Upper lobe of left lung (tissue), 6 donors: ENCODE measurements around the gene TMEM117. TPM values are rescaled to one million over a fixed set of nuclear protein-coding genes. Genes with fewer than 3 reads are reported as not detected.

Experiments
- ATAC-seq, 2 donors: fragments of 200-7000 bp; cut with Tn5 transposase; one replicate each; pipeline ENCODE4 v1.9.1; 2022; ENCODE audit warnings: mild to moderate bottlenecking in 2 of 2, moderate library complexity in 2 of 2; ENCODE audit not compliant: low FRiP score in 2 of 2
- DNase-seq, 2 donors: peaks; one replicate each; pipeline ENCODE4 v3.0.0-alpha.2; 2019 to 2020
- H3K27ac ChIP-seq, 4 donors: fragments of 200-600 bp; sonication (generic); one replicate each; pipeline ENCODE4 v1.5.1; 2016 to 2019
- H3K27me3 ChIP-seq, 4 donors: fragments of 200-600 bp; sonication (generic); one replicate each; pipeline ENCODE4 v1.5.1; 2017 to 2019
- H3K36me3 ChIP-seq, 4 donors: fragments of 200-600 bp; sonication (generic); one replicate each; pipeline ENCODE4 v1.5.1; 2016 to 2019
- H3K4me1 ChIP-seq, 4 donors: fragments of 200-600 bp; sonication (generic); one replicate each; pipeline ENCODE4 v1.5.1; 2018 to 2019
- H3K4me3 ChIP-seq, 4 donors: fragments of 200-600 bp; sonication (generic); one replicate each; pipeline ENCODE4 v1.5.1; 2017 to 2019; ENCODE audit warnings: mild to moderate bottlenecking in 2 of 4, moderate library complexity in 1 of 4
- H3K9me3 ChIP-seq, 4 donors: fragments of 200-600 bp; sonication (generic); one replicate each; pipeline ENCODE4 v1.5.1; 2018 to 2019
- EP300 ChIP-seq, 4 donors: sonication (generic); formaldehyde crosslinking; IDR thresholded peaks; one replicate each; pipeline ENCODE4 v1.5.1; 2017; ENCODE audit warnings: antibody characterized with exemption in 4 of 4, control low read depth in 2 of 4
- POLR2A ChIP-seq, 4 donors: fragments of 450-650 bp; IDR thresholded peaks; one replicate each; pipeline ENCODE4 v1.5.1; 2016 to 2017; ENCODE audit warnings: antibody characterized with exemption in 4 of 4, mild to moderate bottlenecking in 2 of 4
- POLR2AphosphoS5 ChIP-seq, 2 donors: sonication (generic); formaldehyde crosslinking; IDR thresholded peaks; one replicate each; pipeline ENCODE4 v1.5.1; 2017; ENCODE audit warnings: antibody characterized with exemption in 2 of 2
- WGBS, 2 donors: methylation state at CpG; one replicate each; pipeline ENCODE4 v1.1.5; 2017 to 2018; 5-methylcytosine and 5-hydroxymethylcytosine counted together
- total RNA-seq, 6 donors: library from RNA; depleted of rRNA in 4 of 6; stranded (reverse); fragments of >200 nt in 4 of 6; gene quantifications; one replicate each; pipeline versions ENCODE4 v1.1.0 to v1.2.1, GENCODE V29; 2016 to 2021
- TF ChIP-seq, protein P1 (sequence below), 6 experiments: fragments of 450-650 bp in 4 of 6; fragments of 200-600 bp in 2 of 6; sonication (generic) in 2 of 6; IDR thresholded peaks; one replicate each; pipeline ENCODE4 v1.5.1; 2016 to 2019; ENCODE audit warnings: antibody characterized with exemption in 6 of 6
- donor health status: DM: no; HTN: no; CAD: no; lungs with moderate emphysema.
- donor health status: DM: no; HTN: yes; CAD: no; lungs with severe emphysema.

The TMEM117 gene
- total RNA-seq, 6 donors from 2014 or later = 2.6 to 8.4 (median 4.2) TPM

DNA sequence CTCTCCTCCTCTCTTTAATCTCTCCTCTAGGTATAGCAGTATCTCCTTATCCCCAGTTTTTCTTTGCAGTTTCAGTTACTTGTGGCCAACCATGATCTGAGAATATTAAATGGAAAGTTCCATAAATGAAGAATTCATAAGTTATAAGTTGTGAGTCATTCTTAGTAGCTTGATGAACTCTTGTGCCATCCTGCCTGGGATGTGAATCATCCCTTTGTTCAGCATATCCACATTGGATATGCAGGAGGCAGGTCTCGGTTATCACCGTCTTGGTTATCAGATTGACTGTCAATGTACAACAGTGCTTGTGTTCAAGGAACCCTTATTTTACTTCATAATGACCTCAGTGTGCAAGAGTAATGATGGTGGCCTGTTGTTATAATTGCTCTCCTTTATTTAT, 134.0 kb downstream of the TMEM117 start:
- H3K36me3 ChIP-seq = no peaks in the 10 kb centered on the region
- no peak for ATAC-seq
- TF ChIP-seq, protein P1, sequence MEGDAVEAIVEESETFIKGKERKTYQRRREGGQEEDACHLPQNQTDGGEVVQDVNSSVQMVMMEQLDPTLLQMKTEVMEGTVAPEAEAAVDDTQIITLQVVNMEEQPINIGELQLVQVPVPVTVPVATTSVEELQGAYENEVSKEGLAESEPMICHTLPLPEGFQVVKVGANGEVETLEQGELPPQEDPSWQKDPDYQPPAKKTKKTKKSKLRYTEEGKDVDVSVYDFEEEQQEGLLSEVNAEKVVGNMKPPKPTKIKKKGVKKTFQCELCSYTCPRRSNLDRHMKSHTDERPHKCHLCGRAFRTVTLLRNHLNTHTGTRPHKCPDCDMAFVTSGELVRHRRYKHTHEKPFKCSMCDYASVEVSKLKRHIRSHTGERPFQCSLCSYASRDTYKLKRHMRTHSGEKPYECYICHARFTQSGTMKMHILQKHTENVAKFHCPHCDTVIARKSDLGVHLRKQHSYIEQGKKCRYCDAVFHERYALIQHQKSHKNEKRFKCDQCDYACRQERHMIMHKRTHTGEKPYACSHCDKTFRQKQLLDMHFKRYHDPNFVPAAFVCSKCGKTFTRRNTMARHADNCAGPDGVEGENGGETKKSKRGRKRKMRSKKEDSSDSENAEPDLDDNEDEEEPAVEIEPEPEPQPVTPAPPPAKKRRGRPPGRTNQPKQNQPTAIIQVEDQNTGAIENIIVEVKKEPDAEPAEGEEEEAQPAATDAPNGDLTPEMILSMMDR (IDR thresholded peaks at IDR 0.05) = no peak
- TF ChIP-seq POLR2AphosphoS5 (IDR thresholded peaks at IDR 0.05) = no peak
- TF ChIP-seq POLR2A (IDR thresholded peaks at IDR 0.05) = no peak
- TF ChIP-seq EP300 (IDR thresholded peaks at IDR 0.05) = no peak

DNA sequence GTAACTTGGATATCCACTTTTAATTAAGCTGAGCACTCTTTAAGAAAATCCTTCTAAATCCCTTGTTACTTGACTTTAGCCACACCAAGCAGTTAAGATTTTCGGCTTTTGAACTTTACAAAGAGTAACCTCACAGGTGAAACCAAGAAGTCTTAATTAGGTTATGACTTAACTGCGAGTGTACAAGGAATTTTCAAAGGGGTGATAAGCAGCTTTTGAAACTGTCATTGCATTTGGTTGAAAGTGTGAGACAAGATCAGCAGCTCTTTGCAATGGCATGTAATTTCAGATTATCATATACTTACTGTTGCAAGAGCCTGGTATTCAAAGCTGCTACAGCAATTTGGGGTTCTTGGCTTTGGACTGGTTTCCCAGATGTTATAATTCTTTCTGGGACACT, 137.5 kb downstream of the TMEM117 start:
- Histone ChIP-seq H3K9me3 (no peaks in the 10 kb centered on the region), H3K36me3 (no peaks in the 10 kb centered on the region), H3K4me1 (no peaks in the 10 kb centered on the region), H3K27ac (no peak overlapping the region), H3K27me3 (no peaks in the 10 kb centered on the region), H3K4me3 (no peak overlapping the region)
- 67 to 71% methylated on average over 2 of the region's 2 CpGs for WGBS, 2 donors
- no peak for TF ChIP-seq POLR2A (IDR thresholded peaks at IDR 0.05)
- TF ChIP-seq EP300 (IDR thresholded peaks at IDR 0.05) = no peak
- TF ChIP-seq POLR2AphosphoS5 (IDR thresholded peaks at IDR 0.05) = no peak
- TF ChIP-seq, protein P1 (IDR thresholded peaks at IDR 0.05) = no peak
- DNase-seq (no peak), ATAC-seq (no peak)

More for the DNA sequence above, 134.0 kb downstream of the TMEM117 start:
- Histone ChIP-seq H3K4me1 (no peaks in the 10 kb centered on the region), H3K4me3 (no peak overlapping the region), H3K9me3 (no peaks in the 10 kb centered on the region), H3K27ac (no peak overlapping the region), H3K27me3 (no peaks in the 10 kb centered on the region)
- no peak for DNase-seq
- WGBS, 2 donors = 95 to 98% methylated on average over 2 of the region's 2 CpGs

DNA sequence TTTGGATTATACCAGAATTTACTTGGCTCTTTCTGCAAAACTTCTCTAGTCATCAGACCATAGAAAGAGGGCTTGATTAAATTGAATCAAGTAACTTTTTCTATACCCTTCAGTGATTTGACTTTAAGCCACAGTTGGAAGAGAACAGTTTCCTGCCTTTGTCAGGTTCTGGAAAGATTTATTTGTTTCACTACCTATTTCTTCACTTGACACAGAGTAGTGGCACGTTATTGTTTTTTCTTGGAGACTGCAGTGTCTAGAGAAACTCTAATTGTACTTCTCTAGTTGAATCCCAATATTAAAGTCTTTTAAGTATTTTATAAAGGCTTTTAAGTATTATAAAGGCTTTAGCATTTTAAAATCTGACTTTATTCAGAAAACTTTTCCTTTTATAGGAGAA, 138.1 kb downstream of the TMEM117 start:
- DNase-seq (no peak), ATAC-seq (no peak)
- H3K9me3 ChIP-seq = no peaks in the 10 kb centered on the region
- WGBS, 2 donors = 26 to 27% methylated on average over 1 of the region's 1 CpG
- TF ChIP-seq, protein P1 (IDR thresholded peaks at IDR 0.05) = no peak
- TF ChIP-seq EP300 (IDR thresholded peaks at IDR 0.05) = no peak
- no peak for TF ChIP-seq POLR2A (IDR thresholded peaks at IDR 0.05)
- no peak for TF ChIP-seq POLR2AphosphoS5 (IDR thresholded peaks at IDR 0.05)
- H3K27me3 ChIP-seq = no peaks in the 10 kb centered on the region
- no peaks in the 10 kb centered on the region for H3K36me3 ChIP-seq
- no peak overlapping the region for H3K27ac ChIP-seq
- H3K4me1 ChIP-seq = no peaks in the 10 kb centered on the region
- H3K4me3 ChIP-seq = no peak overlapping the region

DNA sequence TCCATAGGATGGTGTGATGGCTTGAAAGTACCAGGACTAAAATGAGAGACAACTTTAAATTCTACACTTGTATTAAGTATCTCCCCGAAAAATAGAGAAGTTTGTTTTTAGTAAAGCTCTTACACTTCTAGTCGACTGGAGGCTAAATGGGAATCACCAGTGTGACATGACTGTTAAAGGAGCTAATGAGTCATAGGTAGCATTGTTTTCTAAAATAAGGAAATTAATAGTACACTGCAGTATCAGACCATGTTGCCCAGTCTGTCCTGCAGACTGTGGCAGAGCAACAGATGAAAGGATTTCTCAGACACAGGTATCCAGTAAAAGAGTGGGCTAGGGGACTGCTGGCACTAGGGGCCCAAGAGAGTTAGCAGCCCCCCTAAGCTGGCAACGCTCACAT, 140.1 kb downstream of the TMEM117 start:
- Histone ChIP-seq H3K4me3 (no peak overlapping the region), H3K27me3 (no peaks in the 10 kb centered on the region), H3K4me1 (no peaks in the 10 kb centered on the region), H3K36me3 (no peaks in the 10 kb centered on the region), H3K27ac (no peak overlapping the region), H3K9me3 (peaks cover 0 to 4% (median 0%) of the 10 kb centered on the region in 4 donors)
- 85 to 93% methylated on average over 3 of the region's 3 CpGs for WGBS, 2 donors
- DNase-seq = no peak
- TF ChIP-seq EP300 (IDR thresholded peaks at IDR 0.05) (no peak), POLR2A (IDR thresholded peaks at IDR 0.05) (no peak), POLR2AphosphoS5 (IDR thresholded peaks at IDR 0.05) (no peak)
- TF ChIP-seq, protein P1 (IDR thresholded peaks at IDR 0.05) = no peak
- ATAC-seq = no peak

DNA sequence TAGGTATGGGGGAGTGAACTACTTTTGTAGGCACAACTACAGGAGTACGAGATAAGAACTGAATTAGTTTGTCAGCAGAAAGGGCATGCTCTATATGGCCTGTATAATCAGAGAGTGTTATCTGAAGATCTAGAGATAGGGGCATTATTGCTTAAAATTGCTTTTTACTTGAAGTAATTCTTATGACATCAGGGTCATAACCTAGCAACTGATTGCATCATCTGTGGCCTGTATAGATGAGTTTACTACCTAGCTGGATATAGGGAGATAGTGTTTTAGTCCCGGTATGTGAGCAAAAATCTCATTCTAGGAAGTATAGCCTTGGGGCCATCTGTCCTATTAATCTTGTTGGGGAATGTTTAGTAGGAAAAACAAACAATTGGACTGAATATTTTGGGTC, 142.7 kb downstream of the TMEM117 start:
- no peak overlapping the region for H3K4me3 ChIP-seq
- no peak for ATAC-seq
- no peak for TF ChIP-seq POLR2A (IDR thresholded peaks at IDR 0.05)
- no peak for TF ChIP-seq EP300 (IDR thresholded peaks at IDR 0.05)
- TF ChIP-seq, protein P1 (IDR thresholded peaks at IDR 0.05) = no peak
- no peak for TF ChIP-seq POLR2AphosphoS5 (IDR thresholded peaks at IDR 0.05)
- WGBS, 2 donors = 81 to 84% methylated on average over 2 of the region's 2 CpGs
- no peak overlapping the region for H3K27ac ChIP-seq
- peaks cover 0 to 4% (median 0%) of the 10 kb centered on the region in 4 donors for H3K9me3 ChIP-seq
- H3K27me3 ChIP-seq = no peaks in the 10 kb centered on the region
- DNase-seq = no peak
- H3K36me3 ChIP-seq = no peaks in the 10 kb centered on the region
- H3K4me1 ChIP-seq = no peaks in the 10 kb centered on the region
